Ramos (cell line): Measurements from ENCODE around the gene DIPK1C.

ENCODE experiments used
- in situ Hi-C: fragments of 300-500 bp; cut with MboI; formaldehyde crosslinking; loops from one replicate; pipeline ENCODE4 v1.14.3; 2022; ENCODE audit warnings: low sequenced_read_pairs; ENCODE audit not compliant: unreplicated experiment

DIPK1C gene

GRCh38 chr18:74395648-74396154 lies 61.4 kb downstream of the DIPK1C start:
- in situ Hi-C loops, result no loop called here

- in situ Hi-C loops, result no loop called here
Observed at GRCh38 chr18:74395006-74395405, 62.1 kb downstream of the DIPK1C start.

- in situ Hi-C loops, result no loop called here
Observed at GRCh38 chr18:74392323-74392722, 64.8 kb downstream of the DIPK1C start.

DNA sequence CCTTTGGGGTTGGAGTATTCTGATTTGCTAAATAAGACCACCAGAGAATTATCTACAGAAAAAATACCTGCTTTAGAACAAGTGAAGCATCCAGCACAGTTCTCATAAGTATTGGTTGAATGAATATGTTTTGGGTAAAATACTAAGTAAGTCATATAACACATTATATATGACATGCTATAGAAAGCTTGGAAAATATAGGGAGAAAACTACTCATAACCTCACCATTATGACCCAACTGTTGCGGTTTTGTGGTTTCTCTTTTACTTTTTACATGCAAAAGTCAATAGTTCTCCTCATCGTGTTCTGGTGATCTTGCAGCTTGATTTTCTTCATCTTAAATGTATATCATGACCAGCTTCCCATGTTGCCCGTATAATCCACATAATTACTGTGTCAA lies 66.2 kb downstream of the DIPK1C start:
- in situ Hi-C loops, result no loop called here

DNA sequence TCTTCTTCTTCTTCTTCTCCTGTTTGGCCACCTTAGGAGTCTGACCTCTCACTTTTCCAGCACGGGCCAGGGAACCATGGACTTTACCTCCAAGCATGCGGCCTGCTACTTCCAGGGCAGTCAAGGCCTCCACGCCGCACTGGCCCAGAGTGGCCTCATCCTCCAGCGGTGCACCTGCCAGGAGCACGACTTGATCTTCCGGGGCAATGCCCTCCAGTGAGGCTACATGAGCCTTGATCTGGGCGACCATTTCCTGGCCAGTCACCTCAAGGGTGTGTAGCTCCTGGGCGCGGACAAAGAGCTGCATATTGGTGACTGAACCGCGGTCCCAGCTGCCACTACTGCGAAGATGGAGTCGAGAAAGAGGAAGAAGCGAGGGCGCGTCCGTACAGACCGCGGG lies 67.1 kb downstream of the DIPK1C start:
- in situ Hi-C loops, result no loop called here

GRCh38 chr18:74389171-74389927 lies 67.8 kb downstream of the DIPK1C start:
- in situ Hi-C loops, result no loop called here

DNA sequence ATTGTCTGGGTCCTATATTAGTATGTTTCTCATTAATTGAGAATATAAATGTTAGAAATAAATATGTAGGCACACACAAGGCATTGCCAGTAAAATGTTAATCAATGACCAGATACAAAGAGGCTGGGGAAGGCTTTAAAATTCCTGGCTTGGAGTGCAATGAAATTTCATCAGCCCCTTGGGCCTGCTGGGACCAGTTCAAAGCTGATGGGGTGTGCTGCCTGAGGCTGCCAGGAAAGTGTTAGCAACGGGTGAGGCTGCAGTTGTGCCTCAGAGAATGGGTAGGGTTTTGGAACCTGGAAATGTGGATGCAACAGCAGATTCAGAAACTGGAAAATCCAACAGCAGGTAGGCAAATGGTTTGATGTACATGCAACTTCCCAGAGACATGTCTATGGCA lies 68.9 kb downstream of the DIPK1C start:
- in situ Hi-C loops, result no loop called here

DNA sequence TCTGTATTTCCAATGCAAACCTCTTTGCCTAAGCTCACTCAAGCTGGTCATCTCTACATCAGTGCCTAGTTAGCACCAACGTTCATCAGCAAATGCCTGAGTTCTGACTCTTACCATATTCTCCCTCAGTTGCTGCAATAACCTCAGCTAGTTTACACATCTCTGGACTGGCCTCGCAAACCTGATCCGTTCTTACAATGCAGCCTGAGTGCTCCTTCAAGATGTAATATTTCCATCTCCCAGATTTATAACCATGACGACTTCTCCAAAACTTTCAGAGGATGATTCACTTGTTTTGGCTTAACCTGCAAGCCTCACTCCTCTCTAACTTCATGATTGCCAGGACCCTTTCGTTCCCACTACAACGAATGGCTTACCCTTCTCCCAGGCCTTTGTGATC lies 69.7 kb downstream of the DIPK1C start:
- in situ Hi-C loops, result no loop called here
